Measurements from ENCODE around the gene ALPL. TPM values are rescaled to one million over a fixed set of nuclear protein-coding genes. Genes with fewer than 3 reads are reported as not detected.

ALPL gene
- total RNA-seq, 1 donor from 2014 or later: 123 TPM

DNA sequence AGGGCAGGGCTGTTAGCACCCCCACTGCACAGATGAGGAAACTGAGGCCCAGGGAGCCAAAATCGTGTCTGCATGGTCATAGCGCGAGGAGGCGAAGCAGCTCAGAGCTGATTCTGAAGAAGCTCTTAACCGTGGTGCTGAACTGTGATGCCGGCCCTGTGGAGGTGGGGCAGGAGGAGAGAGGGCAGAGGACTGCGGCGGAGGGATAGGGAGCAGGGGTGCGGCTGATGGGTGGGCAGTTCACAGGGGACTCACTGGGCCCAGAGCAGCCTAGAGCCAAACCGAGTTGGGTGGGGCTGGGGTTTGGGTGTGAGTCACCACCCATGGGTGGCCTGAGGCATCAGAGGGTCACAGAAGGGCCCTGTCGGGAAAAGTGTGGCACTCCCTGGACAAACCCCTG lies 85.3 kb downstream of the ALPL start:
- Histone ChIP-seq H3K4me1 (peaks cover 4% of the 10 kb centered on the region), H3K27ac (no peak overlapping the region), H3K4me3 (no peak overlapping the region), H3K27me3 (ENCODE audit: low read depth) (peaks cover 16% of the 10 kb centered on the region), H3K36me3 (peaks cover 12% of the 10 kb centered on the region), H3K9me3 (no peaks in the 10 kb centered on the region)
- DNase-seq (no peak), ATAC-seq (no peak)
- TF ChIP-seq, protein P1, sequence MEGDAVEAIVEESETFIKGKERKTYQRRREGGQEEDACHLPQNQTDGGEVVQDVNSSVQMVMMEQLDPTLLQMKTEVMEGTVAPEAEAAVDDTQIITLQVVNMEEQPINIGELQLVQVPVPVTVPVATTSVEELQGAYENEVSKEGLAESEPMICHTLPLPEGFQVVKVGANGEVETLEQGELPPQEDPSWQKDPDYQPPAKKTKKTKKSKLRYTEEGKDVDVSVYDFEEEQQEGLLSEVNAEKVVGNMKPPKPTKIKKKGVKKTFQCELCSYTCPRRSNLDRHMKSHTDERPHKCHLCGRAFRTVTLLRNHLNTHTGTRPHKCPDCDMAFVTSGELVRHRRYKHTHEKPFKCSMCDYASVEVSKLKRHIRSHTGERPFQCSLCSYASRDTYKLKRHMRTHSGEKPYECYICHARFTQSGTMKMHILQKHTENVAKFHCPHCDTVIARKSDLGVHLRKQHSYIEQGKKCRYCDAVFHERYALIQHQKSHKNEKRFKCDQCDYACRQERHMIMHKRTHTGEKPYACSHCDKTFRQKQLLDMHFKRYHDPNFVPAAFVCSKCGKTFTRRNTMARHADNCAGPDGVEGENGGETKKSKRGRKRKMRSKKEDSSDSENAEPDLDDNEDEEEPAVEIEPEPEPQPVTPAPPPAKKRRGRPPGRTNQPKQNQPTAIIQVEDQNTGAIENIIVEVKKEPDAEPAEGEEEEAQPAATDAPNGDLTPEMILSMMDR (IDR thresholded peaks at IDR 0.05): no peak
- intact Hi-C loops (cut with DNase I): no loop called here

DNA sequence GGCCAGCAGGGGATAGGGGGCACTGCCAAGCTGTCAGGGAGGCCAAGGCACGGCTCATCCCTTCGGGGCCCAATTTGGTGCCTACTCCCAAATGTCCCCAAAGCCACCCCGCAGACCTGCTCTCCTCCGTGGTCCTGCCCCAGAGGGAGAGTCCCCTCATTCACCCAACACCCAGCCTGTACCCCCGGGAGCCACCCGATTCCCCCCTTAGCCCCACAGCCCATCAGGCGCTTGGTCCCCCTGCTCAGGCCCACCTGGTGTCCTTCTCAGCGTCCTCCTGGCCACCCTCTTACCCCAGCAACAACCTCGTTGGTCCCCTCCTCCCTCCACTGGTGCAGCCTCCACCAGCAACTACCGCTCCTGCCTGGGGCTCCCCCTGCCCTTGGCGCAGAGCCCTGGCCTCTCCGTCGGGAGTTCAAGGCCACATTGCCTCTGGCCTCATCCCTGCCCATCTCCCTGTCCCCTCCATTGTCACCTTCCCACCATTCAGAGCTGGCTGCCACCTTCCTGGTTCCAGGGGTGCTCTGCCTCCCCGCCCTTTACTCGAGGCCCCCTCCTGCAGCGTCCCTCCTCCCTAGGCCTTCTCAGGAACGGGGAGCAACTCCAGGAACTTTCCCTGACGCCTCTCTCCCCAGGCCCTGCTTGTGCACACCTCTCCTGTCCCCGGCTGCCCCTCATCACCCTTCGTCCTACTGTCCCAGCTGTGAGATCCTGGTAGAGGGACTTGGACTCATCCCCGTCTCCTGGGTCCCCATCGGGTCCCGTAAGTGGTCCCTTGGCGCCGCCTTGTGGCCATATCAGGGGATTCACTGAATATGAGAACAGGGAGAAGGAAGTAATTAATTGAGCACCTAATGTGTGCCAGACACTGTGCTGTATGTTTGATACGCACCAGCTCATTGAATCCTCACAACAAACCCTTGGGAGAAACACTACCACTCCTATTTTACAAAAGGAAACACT lies 86.0 kb downstream of the ALPL start:
- ATAC-seq: no peak
- peaks cover 11% of the 10 kb centered on the region for H3K27me3 ChIP-seq (ENCODE audit: low read depth)
- DNase-seq: peak; percentile 86
- H3K9me3 ChIP-seq: no peaks in the 10 kb centered on the region
- H3K36me3 ChIP-seq: peaks cover 12% of the 10 kb centered on the region
- no peak overlapping the region for H3K27ac ChIP-seq
- no peak overlapping the region for H3K4me3 ChIP-seq
- peaks cover 4% of the 10 kb centered on the region for H3K4me1 ChIP-seq
- intact Hi-C loops (cut with DNase I): no loop called here
- TF ChIP-seq, protein P1 (IDR thresholded peaks at IDR 0.05): peak; percentile 63

DNA sequence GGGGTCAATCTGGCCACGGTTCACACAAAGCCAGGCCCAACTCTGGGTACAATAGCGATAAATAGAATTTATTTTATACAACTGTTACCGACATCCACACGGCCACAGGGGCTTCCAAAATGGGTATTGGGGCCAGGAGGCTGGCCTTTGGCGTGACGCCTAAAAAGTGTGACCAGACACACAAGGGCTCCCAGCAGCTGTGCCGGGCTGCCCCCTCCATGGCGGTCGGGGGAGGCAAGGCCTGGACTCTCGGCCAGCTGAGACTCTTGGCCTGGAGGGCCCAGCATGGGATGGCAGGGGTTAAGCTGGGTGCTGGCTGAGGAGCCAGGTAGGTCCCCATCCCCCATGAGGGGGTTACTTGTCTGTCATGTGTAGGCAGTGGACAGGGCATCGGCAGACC lies 87.0 kb downstream of the ALPL start:
- intact Hi-C loops (cut with DNase I): no loop called here
- H3K4me1 ChIP-seq: no peaks in the 10 kb centered on the region
- ATAC-seq: no peak

DNA sequence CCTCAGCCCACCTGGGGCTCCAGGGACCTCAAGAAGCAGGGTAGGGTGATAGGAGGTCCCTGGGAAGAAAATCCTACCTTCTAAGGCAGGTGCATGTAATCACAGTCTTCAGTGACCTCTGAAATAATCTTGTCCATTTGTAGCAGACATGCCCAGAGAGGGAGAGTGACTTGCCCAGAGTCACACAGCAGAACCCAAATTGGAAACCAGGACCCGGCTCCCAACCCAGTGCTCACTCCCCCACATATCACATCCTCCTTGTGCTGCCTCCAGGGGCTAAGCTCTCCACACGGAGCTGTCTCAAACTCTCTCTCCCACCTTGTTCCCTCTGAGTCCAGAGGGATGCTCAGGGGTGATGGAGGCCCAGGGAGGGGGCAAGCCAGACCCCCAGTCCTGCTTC lies 87.4 kb downstream of the ALPL start:
- Histone ChIP-seq H3K4me1 (no peaks in the 10 kb centered on the region), H3K36me3 (peaks cover 12% of the 10 kb centered on the region), H3K4me3 (no peak overlapping the region), H3K9me3 (no peaks in the 10 kb centered on the region), H3K27ac (no peak overlapping the region), H3K27me3 (ENCODE audit: low read depth) (peaks cover 4% of the 10 kb centered on the region)
- DNase-seq (no peak), ATAC-seq (no peak)
- TF ChIP-seq, protein P1 (IDR thresholded peaks at IDR 0.05): no peak
- intact Hi-C loops (cut with DNase I): no loop called here

More for the DNA sequence above, 87.0 kb downstream of the ALPL start:
- TF ChIP-seq, protein P1 (IDR thresholded peaks at IDR 0.05): no peak
- Histone ChIP-seq H3K36me3 (peaks cover 12% of the 10 kb centered on the region), H3K27me3 (ENCODE audit: low read depth) (peaks cover 4% of the 10 kb centered on the region), H3K4me3 (no peak overlapping the region), H3K27ac (no peak overlapping the region), H3K9me3 (no peaks in the 10 kb centered on the region)
- DNase-seq: no peak

DNA sequence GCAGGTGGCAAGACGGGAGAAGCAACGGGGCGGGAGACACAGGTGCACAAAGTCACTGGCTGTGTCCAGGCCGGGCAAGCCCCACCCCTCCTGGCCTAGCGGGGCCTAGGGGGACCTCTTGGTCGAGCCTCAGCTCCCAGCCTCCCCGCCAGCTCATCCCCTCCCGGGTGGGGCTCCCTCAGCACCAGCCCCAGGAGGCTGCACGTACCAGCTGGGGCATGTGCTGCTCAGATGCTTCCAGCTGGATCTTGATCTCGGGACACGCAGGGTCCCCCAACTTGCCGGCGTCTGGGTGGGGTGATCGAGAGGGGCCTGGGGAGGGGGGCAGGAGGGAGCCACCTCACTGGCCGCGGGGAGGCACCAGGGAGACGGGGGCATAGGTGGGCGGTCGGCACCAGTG lies 88.5 kb downstream of the ALPL start:
- H3K9me3 ChIP-seq: no peaks in the 10 kb centered on the region
- H3K27ac ChIP-seq: no peak overlapping the region
- no peak overlapping the region for H3K4me3 ChIP-seq
- TF ChIP-seq, protein P1 (IDR thresholded peaks at IDR 0.05): no peak
- H3K36me3 ChIP-seq: peaks cover 12% of the 10 kb centered on the region
- no peak for ATAC-seq
- H3K4me1 ChIP-seq: no peaks in the 10 kb centered on the region
- H3K27me3 ChIP-seq (ENCODE audit: low read depth): peaks cover 6% of the 10 kb centered on the region
- intact Hi-C loops (cut with DNase I): no loop called here
- DNase-seq: no peak

All from lower lobe of right lung (tissue), 2 donors.